Stimulated activated CD4-positive, alpha-beta T cell treated with anti-CD3 and anti-CD28 coated beads, TNF-alpha, amount 100 ng/mL, for 1 hour (primary cell): ENCODE results near the gene PDE4C.

Source experiments
- DNase-seq, 3 donors: peaks; one replicate each; pipeline ENCODE4 v3.0.0-alpha.2; 2020; ENCODE audit warnings: low read depth in 3 of 3, low spot score in 1 of 3

The PDE4C gene

GRCh38 chr19:18225702-18226468 lies at the start of gene PDE4C:
TSS of gene PDE4C (minus strand) at chr19:18226438. CDS start at chr19:18226415, 23 bp downstream.
- no peak for DNase-seq

- no peak for DNase-seq
These were observed 48.6 kb upstream of the PDE4C start for GRCh38 chr19:18274781-18275356.

DNA sequence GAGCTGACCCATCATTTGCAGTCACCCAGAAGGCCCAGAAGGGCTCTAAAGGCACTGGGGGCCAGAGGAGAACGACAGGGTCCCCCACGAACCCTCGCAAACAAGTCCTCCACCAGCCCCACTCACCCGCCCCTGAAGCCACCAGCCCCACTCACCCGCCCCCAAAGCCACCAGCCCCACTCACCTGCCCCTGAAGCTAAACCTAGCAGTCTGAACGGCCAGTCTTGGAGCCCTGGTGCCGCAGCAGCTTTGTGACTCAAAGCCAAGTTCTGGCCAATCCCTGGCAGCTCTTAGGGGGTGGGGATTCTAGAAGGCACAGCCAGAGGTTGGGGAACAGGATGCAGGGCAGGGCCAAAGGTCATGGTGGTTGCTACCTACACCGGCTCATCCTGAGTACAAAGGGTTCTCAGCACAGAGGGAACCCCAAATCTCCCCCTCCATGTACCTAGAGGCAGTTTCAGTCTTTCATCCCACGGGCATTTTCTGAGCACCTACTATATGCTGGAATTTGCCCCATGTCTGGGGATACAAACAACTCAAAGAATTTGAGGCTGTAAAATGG lies 48.1 kb upstream of the PDE4C start, which contains the start of gene IQCN:
TSS of gene IQCN (minus strand) at position 234 of the 562 bp plus-strand sequence. CDS start 4,974 bp downstream, outside the sequence.
- no peak for DNase-seq

DNA sequence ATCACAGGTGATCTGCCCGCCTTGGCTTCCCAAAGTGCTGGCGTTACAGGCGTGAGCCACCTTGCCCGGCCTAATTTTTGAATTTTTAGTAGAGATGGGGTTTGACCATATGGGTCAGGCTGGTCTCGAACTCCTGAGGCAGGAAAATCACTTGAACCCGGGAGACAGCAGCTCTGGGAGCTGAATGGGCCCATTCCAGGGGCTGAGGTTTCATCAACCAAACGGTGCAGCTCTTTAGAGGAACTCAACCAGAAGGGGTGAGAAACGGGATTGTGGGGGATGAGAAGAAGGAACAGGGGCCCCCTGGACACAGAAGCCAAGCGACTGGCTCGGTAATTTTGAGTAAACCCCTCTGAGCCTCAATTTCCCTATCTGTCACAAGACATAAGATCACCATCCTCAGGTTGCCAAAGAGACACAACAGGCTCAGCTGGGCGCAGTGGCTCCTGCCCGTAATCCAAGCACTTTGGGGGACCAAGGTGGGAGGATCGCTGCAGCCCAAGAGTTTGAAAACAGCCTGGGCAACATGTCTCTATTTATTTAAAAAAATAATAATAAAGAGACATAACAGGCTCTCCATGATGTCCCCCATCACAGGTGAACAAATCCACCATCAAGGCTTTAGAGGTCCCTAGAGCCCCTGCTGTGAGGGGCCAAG lies 47.5 kb upstream of the PDE4C start:
- no peak for DNase-seq

DNA sequence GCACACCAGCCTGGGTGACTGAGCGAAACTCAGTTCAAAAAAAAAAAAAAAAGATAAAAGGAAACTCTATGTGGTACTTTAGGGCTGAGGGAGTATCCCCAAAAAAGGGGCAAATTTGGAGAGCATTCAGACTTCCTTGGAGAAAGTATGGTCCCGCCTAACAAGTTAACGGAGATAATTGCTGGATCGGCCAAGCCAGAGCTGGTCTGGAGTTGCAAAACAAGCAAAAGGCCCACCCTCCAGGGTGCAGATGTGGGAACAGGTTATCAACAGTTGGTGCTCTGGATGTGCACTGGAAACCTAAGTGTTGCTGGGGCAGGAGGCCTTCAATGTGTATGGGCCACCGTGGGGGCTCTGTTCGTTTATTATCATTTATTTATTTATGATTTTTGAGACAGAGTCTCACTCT lies 45.2 kb upstream of the PDE4C start:
- no peak for DNase-seq

GRCh38 chr19:18270326-18270725 lies 44.1 kb upstream of the PDE4C start:
- DNase-seq = no peak

DNA sequence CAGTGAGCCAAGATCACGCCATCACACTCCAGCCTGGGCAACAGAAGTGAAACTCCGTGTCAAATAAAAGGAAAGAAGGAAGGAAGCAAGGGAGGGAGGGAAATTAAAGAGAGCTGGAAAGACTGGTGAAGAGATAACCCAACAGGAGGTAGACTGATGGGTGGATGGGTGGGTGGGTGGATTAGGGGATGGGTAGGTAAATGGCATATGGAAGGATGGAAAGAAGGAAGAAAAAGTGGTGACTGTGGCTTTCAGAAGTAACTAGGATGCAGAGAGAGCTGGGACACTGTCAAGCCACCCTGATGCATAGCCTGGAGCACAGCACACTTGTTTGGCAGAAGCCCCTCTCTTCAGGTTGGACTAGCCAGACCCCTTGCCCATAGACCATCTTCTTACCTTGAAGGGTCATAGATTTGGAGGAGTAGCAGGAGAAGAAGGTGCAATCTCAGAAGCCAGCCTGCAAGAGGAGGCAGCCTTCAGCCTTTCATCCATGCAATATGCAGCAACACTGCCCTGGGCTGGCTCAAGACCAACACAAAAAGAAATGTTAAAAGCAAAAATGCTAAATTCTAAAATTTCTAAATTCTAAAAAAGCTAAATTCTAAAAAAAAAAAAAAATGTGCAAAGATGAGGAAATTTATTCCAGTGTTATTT lies 43.0 kb upstream of the PDE4C start:
- DNase-seq = no peak

GRCh38 chr19:18266771-18267686 lies 40.8 kb upstream of the PDE4C start:
- no peak for DNase-seq

DNA sequence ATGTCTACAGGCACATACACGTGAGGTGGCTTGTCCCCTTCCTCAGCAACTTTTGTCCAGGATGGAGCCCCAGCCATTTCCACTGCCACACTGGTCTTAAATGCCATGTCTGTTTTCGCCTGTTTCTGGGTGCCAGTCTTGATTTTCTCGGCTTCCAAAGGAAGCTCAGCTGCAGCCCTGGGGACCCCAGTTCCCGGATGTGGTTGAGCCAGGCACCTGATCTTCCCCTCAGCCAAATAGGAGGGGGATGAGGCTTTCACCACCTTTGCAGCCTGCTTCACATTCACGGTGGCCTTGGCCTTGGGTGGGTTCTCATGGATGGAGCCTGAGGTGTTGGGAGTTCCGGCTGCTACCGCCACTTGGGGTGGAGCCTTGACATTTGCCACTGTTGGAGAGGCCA lies 39.3 kb upstream of the PDE4C start:
- no peak for DNase-seq

GRCh38 chr19:18264971-18265540 lies 38.8 kb upstream of the PDE4C start:
- DNase-seq = no peak

DNA sequence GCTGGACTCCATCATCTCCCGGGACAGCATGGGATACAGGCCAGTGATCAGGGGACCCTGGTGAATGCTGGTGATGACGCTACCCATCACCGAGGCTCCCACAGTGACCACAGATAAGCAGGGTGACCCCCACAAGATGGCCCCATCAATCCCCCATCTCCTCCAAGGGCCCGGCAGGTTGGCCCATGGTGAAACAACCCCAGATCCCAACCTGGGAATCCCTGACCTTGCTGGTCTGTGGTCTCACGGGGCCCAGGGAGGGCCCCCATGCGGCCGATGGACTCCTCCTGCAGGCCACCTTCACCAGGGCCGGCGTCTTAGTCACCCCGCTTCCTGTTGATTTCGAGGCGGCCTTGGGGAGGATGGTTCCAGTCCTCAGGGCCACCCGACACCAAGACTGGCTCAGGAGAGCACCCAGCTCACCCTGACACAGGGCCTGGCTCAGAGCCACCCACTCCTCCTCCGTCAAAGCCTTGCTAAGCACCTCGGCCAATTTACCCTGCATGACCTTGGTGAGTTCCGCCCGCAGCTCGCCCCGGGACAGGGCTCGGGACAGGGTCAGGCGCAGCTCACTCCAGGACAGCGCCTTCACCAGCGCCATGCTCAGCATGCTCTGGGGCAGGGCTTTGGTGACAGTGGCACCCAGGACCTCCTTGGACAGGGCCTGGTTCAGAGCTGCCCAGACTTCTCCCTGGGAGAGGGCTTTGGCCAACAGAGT lies 38.1 kb upstream of the PDE4C start:
- no peak for DNase-seq

GRCh38 chr19:18263324-18264136 lies 37.3 kb upstream of the PDE4C start:
- no peak for DNase-seq

DNA sequence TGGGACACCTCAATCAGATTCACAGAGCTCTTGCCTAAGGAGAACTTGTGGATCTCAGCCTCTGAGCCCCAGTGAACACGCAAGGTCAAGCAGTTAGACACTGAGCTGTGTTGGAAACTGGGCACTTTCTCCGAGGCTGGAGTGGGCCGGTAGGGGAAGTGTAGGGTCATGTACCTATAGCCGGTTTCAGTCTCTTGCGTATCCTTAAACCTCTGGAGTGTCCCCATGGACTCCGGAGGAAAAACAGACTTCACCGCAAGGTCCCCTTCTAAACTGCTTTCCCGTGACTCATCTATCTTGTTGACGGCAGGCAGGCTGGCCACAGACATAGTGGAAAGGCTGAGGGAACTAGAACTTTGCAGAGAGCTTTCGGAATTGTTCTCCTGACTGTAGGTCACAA lies 36.7 kb upstream of the PDE4C start:
- no peak for DNase-seq

DNA sequence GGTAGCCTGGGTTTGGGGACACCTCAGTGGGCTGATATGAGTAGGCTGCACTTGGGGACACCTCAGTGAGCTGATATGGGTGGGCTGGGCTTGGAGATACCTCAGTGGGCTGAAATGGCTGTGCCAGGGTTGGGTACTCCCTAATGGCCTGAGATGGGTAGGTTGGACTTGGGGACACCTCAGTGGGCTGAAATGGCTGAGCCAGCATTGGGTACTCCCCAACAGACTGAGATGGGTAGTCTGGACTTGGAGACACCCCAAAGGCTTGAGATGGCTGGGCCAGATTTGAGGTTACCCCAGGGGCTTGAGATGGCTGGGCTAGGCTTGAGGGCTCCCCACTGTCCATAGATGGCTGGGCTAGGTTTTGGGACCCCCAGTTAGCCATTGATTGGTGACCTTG lies 35.9 kb upstream of the PDE4C start:
- no peak for DNase-seq

- DNase-seq = no peak
These were observed 35.2 kb upstream of the PDE4C start for GRCh38 chr19:18261474-18261873.

DNA sequence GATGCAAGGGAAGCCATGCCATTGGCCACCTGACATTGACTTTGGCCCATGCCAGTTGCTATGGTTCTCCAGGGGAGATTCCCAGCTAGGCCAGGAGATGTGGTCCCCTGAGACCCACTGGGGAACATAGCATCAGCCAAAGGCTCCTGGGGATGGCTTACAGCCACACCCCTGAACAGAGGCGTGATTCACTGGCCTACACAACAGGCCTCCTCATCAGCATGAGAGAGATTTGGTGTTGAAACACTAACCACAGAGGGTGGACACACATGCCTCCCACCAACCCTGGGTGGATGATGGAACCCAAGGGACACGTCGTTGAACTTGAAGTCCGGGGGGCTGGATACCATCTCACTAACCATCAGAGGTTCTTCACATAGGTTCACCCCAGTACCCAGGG lies 33.7 kb upstream of the PDE4C start:
- DNase-seq = no peak

DNA sequence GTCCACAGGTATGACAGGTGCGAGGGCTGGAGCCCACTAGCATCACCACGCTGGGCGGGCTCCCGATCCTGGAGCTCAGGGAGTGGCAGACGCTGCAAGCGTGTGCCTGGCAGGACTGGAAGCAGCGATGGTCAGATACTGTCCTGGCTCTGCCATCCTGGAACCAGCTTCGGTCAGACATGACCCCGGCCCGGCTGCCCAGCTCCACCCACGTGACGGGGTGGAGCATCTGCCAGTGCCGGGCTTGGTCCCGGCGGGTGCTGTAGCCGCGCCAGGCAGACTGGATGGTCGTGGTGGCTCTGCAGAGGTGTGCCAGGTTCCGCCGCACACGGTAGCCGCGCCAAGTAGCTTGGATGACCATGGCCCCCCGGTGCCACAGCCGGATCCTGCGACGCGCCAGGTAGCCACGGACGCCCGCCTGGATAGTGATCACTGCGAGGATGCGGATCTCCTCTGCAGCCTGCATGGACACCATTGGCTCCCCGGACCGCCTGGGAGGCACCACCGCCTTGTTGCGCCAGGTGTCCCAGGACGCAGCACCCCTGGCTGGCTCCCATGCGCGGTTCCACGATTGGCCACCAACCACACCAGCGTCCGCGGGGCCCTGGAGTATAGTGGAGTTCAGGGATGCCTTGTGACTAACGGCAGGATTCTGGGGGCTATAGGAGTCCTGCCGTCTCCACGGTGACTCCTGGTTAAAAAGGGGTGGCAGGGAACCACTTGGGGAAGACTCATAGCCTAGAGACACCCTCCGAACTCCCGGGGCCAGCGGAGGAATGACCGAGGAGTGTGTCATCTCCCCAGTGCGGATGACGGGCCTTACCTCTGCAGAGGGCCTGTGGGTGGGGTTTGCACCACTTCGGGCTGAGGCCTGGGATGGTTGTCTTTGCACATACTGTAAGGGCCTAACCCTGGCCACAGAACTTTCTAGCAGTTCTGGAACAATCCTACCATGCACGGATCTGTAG lies 31.5 kb upstream of the PDE4C start:
- DNase-seq = no peak
